ENCODE data around the gene SMAD9.

The SMAD9 gene

GRCh38 chr13:36865265-36865664 lies 54.8 kb downstream of the SMAD9 start:
- DNase-seq (ENCODE audit: low read depth), result no peak

GRCh38 chr13:36862722-36863121 lies 57.3 kb downstream of the SMAD9 start:
- DNase-seq (ENCODE audit: low read depth), result no peak

- no peak for DNase-seq (ENCODE audit: low read depth)
Observed at GRCh38 chr13:36862002-36862685, 57.9 kb downstream of the SMAD9 start.

- no peak for DNase-seq (ENCODE audit: low read depth)
Observed at GRCh38 chr13:36859259-36859658, 60.8 kb downstream of the SMAD9 start.

GRCh38 chr13:36858290-36858689 lies 61.7 kb downstream of the SMAD9 start:
- DNase-seq (ENCODE audit: low read depth), result no peak

- no peak for DNase-seq (ENCODE audit: low read depth)
Observed at GRCh38 chr13:36857253-36857652, 62.8 kb downstream of the SMAD9 start.

GRCh38 chr13:36850790-36851438 lies 69.1 kb downstream of the SMAD9 start:
- no peak for DNase-seq (ENCODE audit: low read depth)

- no peak for DNase-seq (ENCODE audit: low read depth)
Observed at GRCh38 chr13:36848199-36848982, 71.6 kb downstream of the SMAD9 start.

- DNase-seq (ENCODE audit: low read depth), result no peak
Observed at GRCh38 chr13:36847606-36848005, 72.4 kb downstream of the SMAD9 start.

GRCh38 chr13:36841391-36841790 lies 78.6 kb downstream of the SMAD9 start:
- no peak for DNase-seq (ENCODE audit: low read depth)

- no peak for DNase-seq (ENCODE audit: low read depth)
Observed at GRCh38 chr13:36840718-36841250, 79.3 kb downstream of the SMAD9 start.

- no peak for DNase-seq (ENCODE audit: low read depth)
Observed at GRCh38 chr13:36839981-36840380, 80.1 kb downstream of the SMAD9 start.

GRCh38 chr13:36839281-36839680 lies 80.8 kb downstream of the SMAD9 start:
- DNase-seq (ENCODE audit: low read depth), result no peak

GRCh38 chr13:36837354-36838092 lies 82.5 kb downstream of the SMAD9 start:
- no peak for DNase-seq (ENCODE audit: low read depth)

- DNase-seq (ENCODE audit: low read depth), result no peak
Observed at GRCh38 chr13:36834299-36834698, 85.7 kb downstream of the SMAD9 start.

- DNase-seq (ENCODE audit: low read depth), result no peak
Observed at GRCh38 chr13:36831291-36831690, 88.7 kb downstream of the SMAD9 start.

GRCh38 chr13:36829753-36830152 lies 90.3 kb downstream of the SMAD9 start:
- DNase-seq (ENCODE audit: low read depth), result no peak

GRCh38 chr13:36822785-36823184 lies 97.3 kb downstream of the SMAD9 start:
- DNase-seq (ENCODE audit: low read depth), result no peak

- no peak for DNase-seq (ENCODE audit: low read depth)
Observed at GRCh38 chr13:36820222-36820621, 99.8 kb downstream of the SMAD9 start.

GRCh38 chr13:36819739-36820090 lies 100.3 kb downstream of the SMAD9 start:
- DNase-seq (ENCODE audit: low read depth), result no peak

- DNase-seq (ENCODE audit: low read depth), result peak; percentile 87
Observed at GRCh38 chr13:36818804-36819738, 101.0 kb downstream of the SMAD9 start, which contains the start of gene RFXAP. TSS of gene RFXAP (plus strand) at chr13:36819222. CDS start at chr13:36819358, 136 bp downstream.

All from T follicular helper cell (primary cell).